A549 (cell line): Measurements from ENCODE around the gene IQUB.

ENCODE experiments used
- BCL3 ChIP-seq: fragments of >200 bp; sonication (Bioruptor Twin); formaldehyde crosslinking; IDR thresholded peaks from 3 replicates; pipeline ENCODE4 v1.6.1; 2016
- CTCF ChIP-seq: fragments of >200 bp; sonication (Bioruptor Twin); formaldehyde crosslinking; IDR thresholded peaks from 3 replicates; pipeline ENCODE4 v1.5.1; 2016
- EP300 ChIP-seq, 2 experiments: fragments of >200 bp; sonication (Bioruptor Twin); formaldehyde crosslinking; IDR thresholded peaks; 2 replicates in 1 of 2; 3 replicates in 1 of 2; pipeline ENCODE4 v1.6.1; 2016 to 2017
- HMGXB4 ChIP-seq: fragments of 250-450 bp; sonication (Bioruptor Pico); IDR thresholded peaks from 2 replicates; pipeline ENCODE4 v1.5.0; 2021; ENCODE audit warnings: mild to moderate bottlenecking, moderate library complexity, borderline replicate concordance
- MAX ChIP-seq: IDR thresholded peaks from 2 replicates; pipeline ENCODE4 v1.6.1; 2012
- POLR2A ChIP-seq: IDR thresholded peaks from 2 replicates; pipeline ENCODE4 v1.6.1; 2012; ENCODE audit warnings: mild to moderate bottlenecking, low read length

GRCh38 chr7:123410273-123410904 lies 124.0 kb downstream of the IQUB start:
- TF ChIP-seq HMGXB4 = no peak
- TF ChIP-seq POLR2A = no peak
- no peak for TF ChIP-seq CTCF
- TF ChIP-seq BCL3 = no peak
- no peak for TF ChIP-seq EP300 (IDR thresholded peaks at IDR 0.05)
- no peak for TF ChIP-seq MAX
